ENCODE results near the gene SIT1.

The SIT1 gene

DNA sequence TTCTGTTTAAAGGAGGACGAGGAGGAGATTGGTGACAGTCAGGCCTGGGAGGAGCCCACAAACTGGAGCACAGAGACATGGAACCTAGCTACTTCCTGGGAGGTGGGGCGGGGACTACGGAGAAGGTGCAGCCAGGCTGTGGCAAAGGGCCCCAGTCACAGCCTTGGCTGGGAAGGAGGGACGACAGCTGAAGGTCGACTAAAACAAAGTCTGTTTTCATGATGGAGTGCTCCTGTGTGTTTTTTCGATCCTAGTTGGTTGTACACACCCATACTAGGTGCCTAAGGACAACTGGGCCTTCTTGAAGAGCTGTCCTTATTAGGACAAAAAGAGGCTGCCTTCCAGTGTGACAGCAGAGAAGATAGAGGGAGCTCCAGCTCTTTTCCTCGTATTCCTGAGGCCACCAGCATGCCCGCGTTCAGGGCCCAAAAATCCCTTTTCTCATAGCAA is 10.3 kb upstream of the SIT1 start:
- TF ChIP-seq, protein P1, sequence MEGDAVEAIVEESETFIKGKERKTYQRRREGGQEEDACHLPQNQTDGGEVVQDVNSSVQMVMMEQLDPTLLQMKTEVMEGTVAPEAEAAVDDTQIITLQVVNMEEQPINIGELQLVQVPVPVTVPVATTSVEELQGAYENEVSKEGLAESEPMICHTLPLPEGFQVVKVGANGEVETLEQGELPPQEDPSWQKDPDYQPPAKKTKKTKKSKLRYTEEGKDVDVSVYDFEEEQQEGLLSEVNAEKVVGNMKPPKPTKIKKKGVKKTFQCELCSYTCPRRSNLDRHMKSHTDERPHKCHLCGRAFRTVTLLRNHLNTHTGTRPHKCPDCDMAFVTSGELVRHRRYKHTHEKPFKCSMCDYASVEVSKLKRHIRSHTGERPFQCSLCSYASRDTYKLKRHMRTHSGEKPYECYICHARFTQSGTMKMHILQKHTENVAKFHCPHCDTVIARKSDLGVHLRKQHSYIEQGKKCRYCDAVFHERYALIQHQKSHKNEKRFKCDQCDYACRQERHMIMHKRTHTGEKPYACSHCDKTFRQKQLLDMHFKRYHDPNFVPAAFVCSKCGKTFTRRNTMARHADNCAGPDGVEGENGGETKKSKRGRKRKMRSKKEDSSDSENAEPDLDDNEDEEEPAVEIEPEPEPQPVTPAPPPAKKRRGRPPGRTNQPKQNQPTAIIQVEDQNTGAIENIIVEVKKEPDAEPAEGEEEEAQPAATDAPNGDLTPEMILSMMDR (IDR thresholded peaks at IDR 0.05; ENCODE audit: low read length, missing control alignments) = peak; percentile 50
- peak; percentile 56 for DNase-seq (ENCODE audit: low read depth)
- H3K4me3 ChIP-seq (replicated peaks; ENCODE audit: low read depth, low read length) = no peak overlapping the region

DNA sequence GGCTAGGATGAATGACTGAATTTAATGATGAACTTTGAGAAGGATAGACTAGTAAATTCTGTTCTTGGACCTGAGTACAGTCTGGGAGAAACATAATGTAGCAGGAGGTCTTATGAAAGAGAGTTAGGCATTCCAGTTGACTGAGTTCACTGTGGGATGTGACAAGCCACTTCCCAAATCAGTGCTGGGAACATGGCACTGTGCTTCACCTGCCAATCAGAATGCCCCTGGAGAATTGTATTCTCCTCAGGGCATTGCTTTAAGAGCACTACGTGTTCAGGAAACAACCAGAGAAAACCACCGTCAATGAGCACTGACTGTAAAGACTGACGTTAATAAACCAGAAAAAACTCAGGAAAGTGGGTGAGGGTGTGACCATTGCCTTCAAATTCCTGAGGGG is 8.6 kb upstream of the SIT1 start:
- peak; percentile 78 for DNase-seq (ENCODE audit: low read depth)
- TF ChIP-seq, protein P1 (IDR thresholded peaks at IDR 0.05; ENCODE audit: low read length, missing control alignments) = no peak
- peak overlapping the region; percentile 85 for H3K4me3 ChIP-seq (replicated peaks; ENCODE audit: low read depth, low read length)

DNA sequence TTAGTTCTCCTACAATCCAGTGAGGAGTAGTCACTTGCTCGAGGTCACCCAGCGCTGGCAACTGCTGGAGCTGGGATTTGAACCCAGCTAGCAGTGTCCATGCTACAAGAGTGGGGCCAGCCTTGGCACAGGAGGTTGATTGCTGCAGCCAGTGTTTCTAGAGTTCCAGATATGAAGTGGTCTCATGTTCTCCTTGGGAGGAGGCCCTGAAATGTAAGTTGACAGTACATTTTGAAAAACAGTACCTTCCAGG is 8.2 kb upstream of the SIT1 start:
- peak overlapping the region; percentile 85 for H3K4me3 ChIP-seq (replicated peaks; ENCODE audit: low read depth, low read length)
- peak; percentile 56 for DNase-seq (ENCODE audit: low read depth)
- TF ChIP-seq, protein P1 (IDR thresholded peaks at IDR 0.05; ENCODE audit: low read length, missing control alignments) = no peak

DNA sequence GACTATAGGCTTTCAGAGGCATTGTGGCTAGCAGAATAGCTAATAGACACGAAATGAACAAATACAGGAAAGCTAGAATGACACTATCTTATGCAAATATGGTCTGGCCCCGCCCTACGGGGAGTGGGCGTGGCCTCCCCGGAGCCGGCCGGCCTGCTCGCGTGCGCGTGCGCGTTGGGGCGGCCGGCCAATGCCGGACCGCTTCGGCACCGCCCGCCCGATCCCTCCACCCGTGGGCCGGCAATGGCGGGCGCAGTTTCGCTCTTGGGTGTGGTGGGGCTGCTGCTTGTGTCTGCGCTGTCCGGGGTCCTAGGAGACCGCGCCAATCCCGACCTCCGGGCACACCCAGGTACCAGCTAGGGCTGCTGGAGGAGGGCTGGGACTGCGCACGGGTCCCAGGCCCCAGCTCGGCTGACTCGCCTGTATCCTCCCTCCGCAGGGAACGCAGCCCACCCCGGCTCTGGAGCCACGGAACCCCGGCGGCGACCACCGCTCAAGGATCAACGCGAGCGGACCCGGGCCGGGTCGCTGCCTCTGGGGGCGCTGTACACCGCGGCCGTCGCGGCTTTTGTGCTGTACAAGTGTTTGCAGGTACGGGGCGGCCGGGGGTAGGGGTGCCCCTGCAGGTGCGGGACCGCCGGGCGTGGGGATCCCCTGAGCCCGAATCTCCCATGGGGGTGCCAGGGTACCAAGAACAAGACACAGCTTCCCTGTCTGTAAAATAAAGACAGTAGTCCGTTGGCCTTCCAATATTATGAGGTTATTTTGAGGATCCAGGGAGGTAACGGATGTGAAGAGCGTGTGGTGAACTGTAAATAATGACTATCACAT is 7.6 kb upstream of the SIT1 start, which contains the start of gene CCDC107:
CCDC107 (plus strand) TSS at position 156 of the 831 bp plus-strand sequence; CDS start at position 244, 88 bp downstream.
- TF ChIP-seq, protein P1 (IDR thresholded peaks at IDR 0.05; ENCODE audit: low read length, missing control alignments) = peak; percentile 40
- peak; percentile 86 for DNase-seq (ENCODE audit: low read depth)
- H3K4me3 ChIP-seq (replicated peaks; ENCODE audit: low read depth, low read length) = peak within 1 kb of the TSS; percentile 85

DNA sequence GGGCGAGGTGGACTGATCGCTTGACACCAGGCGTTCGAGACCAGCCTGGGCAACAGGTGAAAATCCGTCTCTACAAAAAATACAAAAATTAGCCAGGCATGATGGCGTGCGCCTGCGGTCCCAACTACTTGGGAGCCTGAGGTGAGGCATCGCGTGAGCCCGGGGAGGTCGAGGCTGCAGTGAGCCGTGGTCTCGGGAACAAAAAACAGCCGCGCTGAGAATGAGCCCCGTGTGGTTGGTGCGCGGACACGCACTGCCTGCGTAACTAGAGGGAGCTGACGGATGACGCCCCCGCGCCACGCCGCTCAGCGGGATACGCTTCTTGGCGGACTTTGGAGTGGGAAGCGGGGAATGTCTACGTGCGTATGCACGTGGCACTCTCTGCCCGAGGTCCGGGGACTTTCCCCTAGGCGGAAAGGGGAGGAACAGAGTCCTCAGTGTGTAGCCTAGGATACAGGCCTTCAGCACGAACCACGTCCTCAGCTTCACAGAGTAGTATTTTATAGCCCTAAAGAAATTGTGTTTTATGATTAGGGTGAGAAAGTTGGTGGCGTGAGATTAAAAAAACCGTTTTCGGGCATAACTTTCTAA is 6.9 kb upstream of the SIT1 start, which contains the start of gene RMRP:
RMRP (minus strand) TSS at position 474 of the 591 bp plus-strand sequence.
- H3K4me3 ChIP-seq (replicated peaks; ENCODE audit: low read depth, low read length) = peak within 1 kb of the TSS; percentile 85
- peak; percentile 100 for DNase-seq (ENCODE audit: low read depth)
- TF ChIP-seq, protein P1 (IDR thresholded peaks at IDR 0.05; ENCODE audit: low read length, missing control alignments) = peak; percentile 19

DNA sequence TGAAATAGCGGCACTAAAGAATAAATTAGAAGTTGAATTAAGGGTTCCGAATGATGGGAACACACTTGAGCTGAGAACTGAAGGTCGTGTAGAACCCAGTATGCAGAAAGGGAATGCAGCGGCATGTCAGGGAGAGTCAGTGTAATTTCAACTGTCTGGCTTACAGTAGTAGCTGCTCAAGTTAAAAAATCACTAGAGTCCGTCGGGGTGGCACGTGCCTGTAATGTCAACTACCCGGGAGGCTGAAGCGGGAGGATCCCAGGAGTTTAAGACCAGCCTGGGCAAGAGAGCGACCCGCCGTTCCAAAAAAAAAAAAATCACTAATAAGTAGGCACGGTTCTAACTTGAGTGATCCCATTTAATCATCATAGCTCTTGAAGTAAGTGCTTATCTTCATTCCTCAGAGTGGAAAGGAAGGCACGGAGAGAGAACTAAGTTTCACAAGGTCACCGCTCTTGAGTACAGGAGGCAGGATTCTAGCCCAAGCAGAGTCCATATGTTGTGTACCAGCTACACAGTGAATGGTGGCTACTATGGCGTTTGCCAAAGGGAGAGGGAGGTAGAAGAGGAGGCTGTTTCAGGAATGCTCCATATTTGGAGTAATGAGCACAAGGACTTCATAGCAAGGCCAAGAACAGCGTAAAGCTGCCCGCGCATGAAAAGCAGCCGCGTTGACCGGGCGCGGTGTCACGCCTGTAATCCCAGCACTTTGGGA is 6.3 kb upstream of the SIT1 start:
- TF ChIP-seq, protein P1 (IDR thresholded peaks at IDR 0.05; ENCODE audit: low read length, missing control alignments) = no peak
- H3K4me3 ChIP-seq (replicated peaks; ENCODE audit: low read depth, low read length) = peak overlapping the region; percentile 44
- DNase-seq (ENCODE audit: low read depth) = peak; percentile 60
